K562 (cell line): ENCODE measurements around the gene DCST1. TPM values are rescaled to one million over a fixed set of nuclear protein-coding genes. Genes with fewer than 3 reads are reported as not detected.
A peak's percentile ranks its signal among the peaks of the same experiment; 100 is the strongest.

Experiments
- AFF4 ChIP-seq: sonication (generic); formaldehyde crosslinking; IDR thresholded peaks from 2 replicates; pipeline ENCODE4 v1.8.0; 2023; ENCODE audit warnings: mild to moderate bottlenecking, missing genetic modification reagents
- BCL6 ChIP-seq: fragments of 250-450 bp; sonication (Bioruptor Pico); IDR thresholded peaks from 2 replicates; pipeline ENCODE4 v1.4.0; 2020
- CC2D1A ChIP-seq: fragments of 450-650 bp; IDR thresholded peaks from 2 replicates; pipeline ENCODE4 v1.6.1; 2017; ENCODE audit warnings: mild to moderate bottlenecking
- CHD1 ChIP-seq: fragments of 200-600 bp; sonication (generic); IDR thresholded peaks from one replicate; pipeline ENCODE4 v1.6.1; 2012; ENCODE audit warnings: mild to moderate bottlenecking, moderate library complexity, low read length, inconsistent platforms
- DACH1 ChIP-seq: fragments of 450-650 bp; IDR thresholded peaks from 2 replicates; pipeline ENCODE4 v1.6.1; 2018; ENCODE audit not compliant: partially characterized antibody
- E2F3 ChIP-seq: fragments of 250-450 bp; sonication (Bioruptor Pico); IDR thresholded peaks from 2 replicates; pipeline ENCODE4 v1.4.0; 2020; ENCODE audit warnings: mild to moderate bottlenecking
- ESRRA ChIP-seq: fragments of 450-650 bp; IDR thresholded peaks from 2 replicates; pipeline ENCODE4 v1.6.1; 2014; ENCODE audit warnings: low read depth, mild to moderate bottlenecking, moderate library complexity, borderline replicate concordance
- KDM5B ChIP-seq: fragments of 200-600 bp; sonication (generic); IDR thresholded peaks from 2 replicates; pipeline ENCODE4 v1.6.1; 2012; ENCODE audit warnings: low read depth, mild to moderate bottlenecking, moderate library complexity, low read length, control low read depth, inconsistent platforms; ENCODE audit not compliant: insufficient replicate concordance
- MBD2 ChIP-seq: sonication (generic); IDR thresholded peaks from 2 replicates; pipeline ENCODE4 v1.6.1; 2016; ENCODE audit warnings: low read depth, borderline replicate concordance
- NR2C2 ChIP-seq, 2 experiments: fragments of 200-800 bp in 1 of 2; sonication (Bioruptor generic) in 1 of 2; sonication (generic) in 1 of 2; formaldehyde crosslinking in 1 of 2; IDR thresholded peaks; 2 replicates each; pipeline versions ENCODE4 v1.6.1 to v1.8.0; 2016 to 2022; ENCODE audit warnings: mild to moderate bottlenecking in 1 of 2, missing compliant biosample characterization in 1 of 2, missing genetic modification characterization in 1 of 2, missing genetic modification reagents in 1 of 2
- PCBP1 ChIP-seq: fragments of 200-400 bp; formaldehyde crosslinking; IDR thresholded peaks from 2 replicates; pipeline ENCODE4 v1.6.1; 2018; ENCODE audit warnings: mild to moderate bottlenecking, low read depth, low read length; ENCODE audit not compliant: poor library complexity, severe bottlenecking
- RBBP5 ChIP-seq: fragments of 200-600 bp; sonication (generic); IDR thresholded peaks from 2 replicates; pipeline ENCODE4 v1.6.1; 2012; ENCODE audit warnings: borderline replicate concordance, mild to moderate bottlenecking, low read length, control low read depth, inconsistent platforms; ENCODE audit not compliant: insufficient read depth, poor library complexity, severe bottlenecking
- RBM22 ChIP-seq: fragments of 200-400 bp; formaldehyde crosslinking; IDR thresholded peaks from 2 replicates; pipeline ENCODE4 v1.6.1; 2018; ENCODE audit warnings: low read length, low read depth; ENCODE audit not compliant: poor library complexity, severe bottlenecking
- ZBTB7A ChIP-seq: IDR thresholded peaks from 2 replicates; pipeline ENCODE4 v1.6.1; 2011; ENCODE audit warnings: low read depth, mild to moderate bottlenecking, low read length, moderate library complexity, borderline replicate concordance; ENCODE audit not compliant: control insufficient read depth
- ZNF124 ChIP-seq: sonication (generic); formaldehyde crosslinking; IDR thresholded peaks from 2 replicates; pipeline ENCODE4 v1.8.1; 2022; ENCODE audit warnings: missing genetic modification reagents
- ZNF324 ChIP-seq: fragments of 250-450 bp; sonication (Bioruptor Pico); IDR thresholded peaks from 2 replicates; pipeline ENCODE4 v1.4.0; 2020; ENCODE audit warnings: mild to moderate bottlenecking
- ZNF696 ChIP-seq: fragments of 250-450 bp; sonication (Bioruptor Pico); conservative IDR thresholded peaks from 2 replicates; pipeline ENCODE4 v1.4.0; 2020; ENCODE audit warnings: mild to moderate bottlenecking, moderate library complexity
- ZSCAN32 ChIP-seq: fragments of 450-650 bp; formaldehyde crosslinking; IDR thresholded peaks from 2 replicates; pipeline ENCODE4 v1.4.0; 2020; ENCODE audit warnings: mild to moderate bottlenecking, moderate library complexity
- polyA plus RNA-seq, 8 experiments: library from polyadenylated mRNA; depleted of rRNA in 4 of 8; stranded (reverse) in 5 of 8; unstranded in 3 of 8; fragments of >200 nt; fragmentation: Nextera tagmentation in 2 of 8; fragmentation: Illumina TruSeq in 1 of 8; extraction: Ambion mirVana in 2 of 8; extraction: Trizol in 1 of 8; gene quantifications; 2 replicates each; pipeline versions ENCODE4 v1.2.1 to v1.2.3, GENCODE V29; 2011 to 2014; ENCODE audit warnings: inconsistent platforms in 1 of 8, missing spikeins in 1 of 8
- total RNA-seq, 7 experiments: library from RNA; depleted of rRNA in 6 of 7; stranded (reverse); fragments of >200 nt in 6 of 7; fragmentation: Illumina TruSeq in 2 of 7; extraction: Trizol in 2 of 7; gene quantifications; 2 replicates each; pipeline versions ENCODE4 v1.2.1 to v1.2.3, GENCODE V29; 2011 to 2021; ENCODE audit warnings: low replicate concordance in 1 of 7
- TF ChIP-seq, protein P1 (sequence below): fragments of 450-650 bp; IDR thresholded peaks from 2 replicates; pipeline ENCODE4 v1.6.1; 2017; ENCODE audit warnings: mild to moderate bottlenecking, moderate library complexity
- TF ChIP-seq, protein P2 (sequence below), 3 experiments: IDR thresholded peaks in 2 of 3; conservative IDR thresholded peaks in 1 of 3; 2 replicates each; pipeline ENCODE4 v1.5.1; 2011 to 2012; ENCODE audit warnings: low read length in 3 of 3, mild to moderate bottlenecking in 3 of 3, control low read depth in 2 of 3, improper control_type of control experiment in 1 of 3, inconsistent platforms in 1 of 3, low read depth in 1 of 3, mixed read lengths in 1 of 3, moderate library complexity in 1 of 3; ENCODE audit not compliant: insufficient read depth in 2 of 3

The DCST1 gene
- total and polyA plus RNA-seq, 9 of the 15 experiments (the other 6 are each of a cell fraction or from before 2014, with no cell fraction given), result not detected

DNA sequence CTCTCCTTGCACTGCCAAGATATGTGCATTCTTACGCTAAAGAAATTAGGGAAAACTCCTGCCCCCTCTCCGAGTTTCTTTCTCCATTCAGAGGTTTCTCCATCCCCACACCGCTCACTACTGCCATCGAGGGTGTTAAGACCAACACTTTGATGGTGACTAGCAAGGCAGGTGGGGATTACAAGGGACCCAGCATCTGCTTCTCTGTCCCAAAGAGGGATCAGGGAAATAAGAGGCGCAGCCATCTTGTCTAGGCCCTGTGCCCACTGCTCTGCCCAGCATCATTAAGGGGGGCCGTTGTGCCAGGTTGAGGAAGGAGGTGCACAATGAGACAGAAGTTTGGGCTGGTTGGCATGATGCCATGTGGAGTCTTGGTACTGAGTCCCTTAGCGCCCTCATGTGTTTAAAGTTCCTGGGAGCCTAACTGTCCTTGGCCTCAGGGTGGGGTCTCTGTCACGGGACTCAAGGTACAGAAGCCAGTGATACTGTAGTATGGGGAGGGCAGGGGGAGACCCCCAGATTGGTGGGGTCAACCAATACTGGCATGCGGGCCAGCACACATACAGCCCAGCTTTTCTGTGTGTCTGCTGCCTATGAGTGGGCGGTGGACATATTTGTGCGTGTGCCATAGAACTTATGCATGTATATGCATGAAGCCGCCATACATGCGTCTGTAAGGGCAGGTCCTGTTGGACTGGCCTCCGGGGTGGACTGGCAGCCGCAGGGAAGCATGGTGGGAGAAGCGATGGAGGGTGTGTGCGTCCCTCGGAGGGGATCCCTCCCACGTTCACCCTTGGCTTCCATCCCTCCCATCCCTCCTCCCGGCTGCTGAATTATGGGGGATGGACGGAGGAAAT, 50.5 kb downstream of the DCST1 start (continued):
- TF ChIP-seq AFF4 (CRISPR knock-in tag) (0 out of 2 replicates have a peak, but pooled peaks have one; percentile 12), NR2C2 (CRISPR knock-in tag; IDR thresholded peaks at IDR 0.05) (no peak), NR2C2 (tag; IDR thresholded peaks at IDR 0.05) (no peak), ZBTB7A (no peak), ZNF696 (CRISPR knock-in tag) (no peak), RBBP5 (peak; percentile 26), BCL6 (CRISPR knock-in tag) (no peak), PCBP1 (no peak), E2F3 (CRISPR knock-in tag) (no peak), MBD2 (no peak), KDM5B (no peak), ZSCAN32 (CRISPR knock-in tag) (no peak), RBM22 (no peak), CHD1 (no peak), DACH1 (no peak), ZNF124 (CRISPR knock-in tag) (no peak), CC2D1A (no peak), ESRRA (no peak), ZNF324 (CRISPR knock-in tag) (no peak)
- TF ChIP-seq, protein P1, sequence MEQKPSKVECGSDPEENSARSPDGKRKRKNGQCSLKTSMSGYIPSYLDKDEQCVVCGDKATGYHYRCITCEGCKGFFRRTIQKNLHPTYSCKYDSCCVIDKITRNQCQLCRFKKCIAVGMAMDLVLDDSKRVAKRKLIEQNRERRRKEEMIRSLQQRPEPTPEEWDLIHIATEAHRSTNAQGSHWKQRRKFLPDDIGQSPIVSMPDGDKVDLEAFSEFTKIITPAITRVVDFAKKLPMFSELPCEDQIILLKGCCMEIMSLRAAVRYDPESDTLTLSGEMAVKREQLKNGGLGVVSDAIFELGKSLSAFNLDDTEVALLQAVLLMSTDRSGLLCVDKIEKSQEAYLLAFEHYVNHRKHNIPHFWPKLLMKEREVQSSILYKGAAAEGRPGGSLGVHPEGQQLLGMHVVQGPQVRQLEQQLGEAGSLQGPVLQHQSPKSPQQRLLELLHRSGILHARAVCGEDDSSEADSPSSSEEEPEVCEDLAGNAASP, result no peak
- TF ChIP-seq, protein P2, sequence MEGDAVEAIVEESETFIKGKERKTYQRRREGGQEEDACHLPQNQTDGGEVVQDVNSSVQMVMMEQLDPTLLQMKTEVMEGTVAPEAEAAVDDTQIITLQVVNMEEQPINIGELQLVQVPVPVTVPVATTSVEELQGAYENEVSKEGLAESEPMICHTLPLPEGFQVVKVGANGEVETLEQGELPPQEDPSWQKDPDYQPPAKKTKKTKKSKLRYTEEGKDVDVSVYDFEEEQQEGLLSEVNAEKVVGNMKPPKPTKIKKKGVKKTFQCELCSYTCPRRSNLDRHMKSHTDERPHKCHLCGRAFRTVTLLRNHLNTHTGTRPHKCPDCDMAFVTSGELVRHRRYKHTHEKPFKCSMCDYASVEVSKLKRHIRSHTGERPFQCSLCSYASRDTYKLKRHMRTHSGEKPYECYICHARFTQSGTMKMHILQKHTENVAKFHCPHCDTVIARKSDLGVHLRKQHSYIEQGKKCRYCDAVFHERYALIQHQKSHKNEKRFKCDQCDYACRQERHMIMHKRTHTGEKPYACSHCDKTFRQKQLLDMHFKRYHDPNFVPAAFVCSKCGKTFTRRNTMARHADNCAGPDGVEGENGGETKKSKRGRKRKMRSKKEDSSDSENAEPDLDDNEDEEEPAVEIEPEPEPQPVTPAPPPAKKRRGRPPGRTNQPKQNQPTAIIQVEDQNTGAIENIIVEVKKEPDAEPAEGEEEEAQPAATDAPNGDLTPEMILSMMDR (IDR thresholded peaks at IDR 0.05 in 2 of 3, conservative IDR thresholded peaks at IDR 0.05 in 1 of 3; ENCODE audit: insufficient read depth in 2 of 3, low read depth in 1 of 3, low read length in 3 of 3), result peak; percentile 38 to 73 (median 68); a peak in 5 of 6 replicates
